ENCODE data around the gene UNK.
"Not testable (repeated sequence)": the region's sequence is repeated elsewhere in the genome, so short reads cannot be mapped to it uniquely, and the experiment has no call there.

UNK gene

DNA sequence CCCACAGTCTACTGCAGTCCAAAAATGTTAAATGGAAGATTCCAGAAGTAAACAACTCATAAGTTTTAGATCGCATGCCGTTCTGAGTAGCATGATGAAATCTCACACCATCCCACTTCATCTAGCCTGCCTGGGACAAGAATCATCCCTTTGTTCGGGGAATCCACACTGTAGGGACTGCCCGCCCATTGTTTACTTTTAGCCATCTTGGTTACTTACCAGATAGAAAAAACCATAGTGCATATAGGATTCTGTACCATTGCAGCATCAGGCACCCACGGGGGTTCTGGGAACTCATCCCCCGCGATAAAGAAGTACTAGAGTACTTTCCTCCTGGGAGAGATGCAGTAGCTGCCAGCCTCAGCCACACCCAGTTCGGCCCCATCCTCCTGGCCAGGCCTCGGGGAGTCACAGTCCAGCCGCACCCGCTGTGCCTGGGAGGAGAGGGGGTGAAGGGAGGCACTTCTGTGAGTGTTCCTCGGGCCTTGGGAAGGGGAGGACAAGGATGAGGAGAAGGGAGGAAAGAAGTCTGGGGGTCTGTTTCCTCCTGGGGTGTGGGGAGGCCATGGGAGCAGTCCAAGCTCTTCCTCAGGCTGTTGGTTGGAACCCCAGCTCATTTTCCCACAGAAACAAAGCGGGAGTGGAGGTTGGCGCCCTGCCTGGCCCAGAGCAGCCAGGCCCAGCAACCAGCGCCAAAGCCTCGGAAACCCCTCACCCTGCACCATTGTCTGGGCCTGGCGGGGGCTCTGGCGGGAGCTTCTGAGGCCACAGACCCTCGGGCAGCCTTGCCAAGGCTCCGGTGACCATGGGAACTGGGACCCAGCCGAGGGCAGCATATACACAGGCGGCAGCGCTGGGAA lies 84.9 kb downstream of the UNK start:
- FAIRE-seq (no peak), DNase-seq (ENCODE audit: insufficient read length, low spot score) (peak; percentile 63)
- TF ChIP-seq POLR2A (IDR thresholded peaks at IDR 0.05; ENCODE audit: low read depth, low read length) = peak; percentile 40; the same call in 1 of the 2 replicates

DNA sequence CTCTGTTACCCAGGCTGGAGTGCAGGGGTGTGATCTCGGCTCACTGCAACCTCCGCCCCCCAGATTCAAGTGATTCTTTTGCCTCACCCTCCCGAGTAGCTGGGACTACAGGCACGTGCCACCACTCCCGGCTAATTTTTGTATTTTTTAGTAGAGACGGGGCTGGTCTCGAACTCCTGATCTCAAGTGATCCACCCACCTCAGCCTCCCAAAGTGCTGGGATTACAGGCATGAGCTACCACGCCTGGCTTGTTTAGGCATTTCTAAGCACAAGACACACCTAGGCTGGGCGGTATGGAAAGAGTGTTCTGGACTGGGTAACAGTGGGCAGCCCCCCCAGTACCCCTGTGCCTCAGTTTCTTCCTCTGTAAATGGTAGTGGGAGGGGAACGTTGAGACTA lies 85.6 kb downstream of the UNK start:
- DNase-seq (ENCODE audit: insufficient read length, low spot score); FAIRE-seq: not testable (repeated sequence)

DNA sequence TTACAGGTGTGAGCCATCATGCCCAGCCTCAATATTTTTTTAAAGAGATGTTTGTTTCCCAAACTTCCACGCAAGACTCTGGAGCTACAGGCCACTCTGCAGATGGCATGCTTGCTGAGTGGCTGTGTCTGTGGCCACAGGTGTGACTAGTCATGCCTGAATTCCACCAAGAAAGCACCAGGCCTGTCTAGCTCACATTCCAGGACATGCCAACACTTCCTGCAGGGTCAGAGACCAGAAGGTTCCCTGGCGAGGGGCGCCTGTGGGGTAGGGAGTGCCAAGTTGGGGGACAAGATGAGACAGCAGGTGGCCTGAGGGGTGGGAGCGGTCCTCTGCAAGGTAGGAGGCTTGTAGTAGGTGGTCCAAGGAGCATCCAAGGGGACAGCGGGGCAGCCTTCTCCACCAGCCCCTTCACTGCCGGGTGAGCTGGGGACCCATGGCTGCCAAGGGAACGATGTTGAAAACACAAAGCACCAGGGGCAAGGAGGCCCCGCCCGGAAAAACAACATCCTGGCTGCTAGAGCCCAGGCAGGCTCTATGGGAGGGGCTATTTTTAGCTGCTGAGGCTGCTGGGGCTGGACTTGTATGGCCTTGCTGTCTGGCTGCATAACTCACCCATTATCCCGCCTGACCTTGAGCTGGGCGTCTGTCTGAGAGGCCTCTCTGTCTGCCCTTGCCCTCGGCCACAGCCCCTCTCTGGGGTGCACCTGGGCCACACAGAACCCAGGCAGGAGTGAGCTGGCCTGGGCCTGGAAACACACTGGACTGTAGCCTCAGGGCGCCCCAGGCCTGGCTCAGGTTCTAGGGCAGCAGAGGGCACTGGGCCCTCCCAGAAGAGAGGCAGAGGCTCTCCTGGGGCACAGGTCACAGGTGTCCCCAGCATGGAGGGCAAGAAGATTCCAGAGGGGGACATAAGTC lies 88.1 kb downstream of the UNK start:
- peak; percentile 95 for DNase-seq (ENCODE audit: insufficient read length, low spot score)
- TF ChIP-seq POLR2A (IDR thresholded peaks at IDR 0.05; ENCODE audit: low read depth, low read length) = peak; percentile 38
- no peak for FAIRE-seq

DNA sequence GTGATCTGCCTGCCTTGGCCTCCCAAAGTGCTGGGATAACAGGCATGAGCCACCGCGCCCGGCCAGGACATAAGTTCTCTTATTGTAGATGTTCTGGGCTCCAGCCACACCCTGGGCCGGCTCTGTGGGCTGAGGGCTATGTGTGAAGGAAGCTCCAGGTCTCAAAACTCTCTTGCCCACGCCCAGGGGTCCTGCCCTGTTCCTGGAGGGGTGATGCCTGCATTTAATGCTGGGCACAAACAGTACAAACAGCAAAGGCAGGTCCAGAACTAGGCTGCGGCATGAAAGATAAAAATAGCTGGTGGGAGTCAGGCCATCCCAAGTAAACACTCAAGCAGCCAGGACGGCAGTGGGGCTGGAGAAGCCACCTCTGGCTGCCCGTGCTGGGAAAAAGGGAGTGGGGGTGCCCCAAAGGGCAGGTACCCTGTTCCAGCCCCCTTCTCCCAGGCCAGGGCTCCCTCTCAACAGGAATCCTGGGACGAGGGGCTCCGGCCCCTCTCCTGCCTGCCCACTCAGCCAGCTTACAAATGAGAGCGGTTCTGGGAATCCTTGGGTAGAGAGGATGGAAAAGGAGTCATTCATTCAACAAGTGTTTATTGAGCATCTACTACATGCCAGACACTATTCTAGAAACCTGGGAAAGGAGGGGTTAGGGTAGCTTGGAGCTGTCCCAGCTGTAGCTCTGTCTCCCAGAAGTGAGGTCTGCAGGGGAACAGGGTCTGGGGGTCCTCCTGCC lies 89.1 kb downstream of the UNK start:
- FAIRE-seq (no peak), DNase-seq (ENCODE audit: insufficient read length, low spot score) (no peak)
- no peak for TF ChIP-seq POLR2A (IDR thresholded peaks at IDR 0.05; ENCODE audit: low read depth, low read length)

DNA sequence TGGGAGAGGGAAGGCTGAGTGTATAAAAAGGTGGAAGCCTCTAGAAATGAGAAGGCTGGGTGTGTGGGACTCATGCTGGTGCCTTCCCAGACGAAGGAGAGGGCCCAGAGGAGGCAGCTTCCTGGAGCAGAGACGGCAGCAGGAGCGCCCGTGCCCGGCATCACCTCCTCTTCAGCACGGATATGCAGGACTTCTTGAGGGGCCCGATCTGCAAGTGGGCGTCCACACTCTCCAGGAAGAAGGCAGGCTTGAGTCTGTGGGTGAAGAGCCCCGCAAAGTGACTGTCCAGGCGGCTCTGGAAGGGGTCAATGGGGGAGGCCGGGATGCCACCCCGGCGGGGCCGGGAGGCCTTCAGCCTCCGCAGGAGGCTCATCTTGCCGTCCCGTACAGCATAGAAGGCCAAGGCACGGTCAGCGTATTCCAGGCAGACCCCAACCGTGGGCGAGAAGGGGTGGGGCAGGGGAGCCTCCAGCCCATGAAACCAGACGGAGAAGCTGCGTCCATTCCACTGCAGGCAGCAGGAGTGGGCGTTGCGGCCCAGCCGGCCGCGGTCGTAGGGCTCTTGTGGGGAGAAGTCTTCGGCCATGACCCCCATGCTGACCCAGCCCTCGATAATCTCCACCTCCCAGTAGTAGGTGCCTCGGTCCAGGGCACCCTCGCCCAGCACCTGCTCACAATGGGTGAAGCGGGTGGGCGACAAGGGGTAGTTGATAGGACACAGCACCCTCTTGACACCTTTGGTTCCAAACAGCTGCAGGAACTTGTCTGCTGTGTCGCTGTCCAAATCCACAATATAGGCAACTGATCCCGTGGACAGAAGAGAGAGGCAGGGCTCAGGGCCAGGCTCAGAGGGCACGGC lies 89.9 kb downstream of the UNK start:
- TF ChIP-seq POLR2A (IDR thresholded peaks at IDR 0.05; ENCODE audit: low read depth, low read length) = no peak
- DNase-seq (ENCODE audit: insufficient read length, low spot score) (no peak), FAIRE-seq (no peak)

All from H54 (cell line).